ENCODE data around the gene TNK2.
A peak's percentile ranks its signal among the peaks of the same experiment; 100 is the strongest.
"Not testable (repeated sequence)": the region's sequence is repeated elsewhere in the genome, so short reads cannot be mapped to it uniquely, and the experiment has no call there.

TNK2 gene

GRCh38 chr3:195870442-195870841 lies 37.9 kb downstream of the TNK2 start:
- Mint-ChIP-seq H3K4me1 (ENCODE audit: low read depth) (no peaks in the 10 kb centered on the region), H3K9me3 (no peaks in the 10 kb centered on the region), H3K27me3 (ENCODE audit: low read depth) (no peaks in the 10 kb centered on the region), H3K27ac (no peak overlapping the region), H3K4me3 (no peak overlapping the region), H3K36me3 (ENCODE audit: low read depth) (peaks cover 9% of the 10 kb centered on the region)
- DNase-seq (ENCODE audit: low spot score) = no peak

DNA sequence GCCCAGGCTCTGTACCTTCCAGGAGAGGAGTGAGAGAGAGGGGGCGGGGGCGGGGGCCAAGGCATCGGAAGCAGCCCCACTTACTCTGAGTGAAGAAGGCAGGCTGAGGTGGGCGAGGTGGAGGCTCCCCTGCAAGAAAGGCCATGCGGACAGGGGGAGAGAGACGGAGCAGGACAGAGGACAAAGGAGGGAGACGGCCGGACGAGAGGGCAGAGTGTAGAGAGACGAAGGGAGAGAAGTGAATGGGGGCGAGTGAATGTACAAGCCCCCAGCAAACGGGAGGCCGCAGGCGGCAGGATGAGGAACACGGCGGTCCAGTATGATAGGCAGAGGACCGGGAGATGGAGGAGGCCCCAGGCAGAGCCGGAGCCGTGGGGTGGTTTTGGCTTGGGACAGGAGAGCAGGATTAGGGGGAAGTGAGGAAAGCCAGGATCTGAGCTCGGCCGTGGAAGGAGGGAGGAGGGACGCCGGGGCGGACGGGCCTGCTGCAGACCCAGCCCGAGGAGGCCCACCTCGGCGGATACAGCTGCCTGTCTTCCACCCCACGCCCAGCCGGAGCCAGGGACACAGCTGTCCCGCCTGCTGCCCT lies 38.8 kb downstream of the TNK2 start:
- Mint-ChIP-seq H3K27ac (no peak overlapping the region), H3K36me3 (ENCODE audit: low read depth) (peaks cover 9% of the 10 kb centered on the region), H3K9me3 (no peaks in the 10 kb centered on the region), H3K4me3 (no peak overlapping the region), H3K4me1 (ENCODE audit: low read depth) (no peaks in the 10 kb centered on the region), H3K27me3 (ENCODE audit: low read depth) (no peaks in the 10 kb centered on the region)
- no peak for DNase-seq (ENCODE audit: low spot score)

DNA sequence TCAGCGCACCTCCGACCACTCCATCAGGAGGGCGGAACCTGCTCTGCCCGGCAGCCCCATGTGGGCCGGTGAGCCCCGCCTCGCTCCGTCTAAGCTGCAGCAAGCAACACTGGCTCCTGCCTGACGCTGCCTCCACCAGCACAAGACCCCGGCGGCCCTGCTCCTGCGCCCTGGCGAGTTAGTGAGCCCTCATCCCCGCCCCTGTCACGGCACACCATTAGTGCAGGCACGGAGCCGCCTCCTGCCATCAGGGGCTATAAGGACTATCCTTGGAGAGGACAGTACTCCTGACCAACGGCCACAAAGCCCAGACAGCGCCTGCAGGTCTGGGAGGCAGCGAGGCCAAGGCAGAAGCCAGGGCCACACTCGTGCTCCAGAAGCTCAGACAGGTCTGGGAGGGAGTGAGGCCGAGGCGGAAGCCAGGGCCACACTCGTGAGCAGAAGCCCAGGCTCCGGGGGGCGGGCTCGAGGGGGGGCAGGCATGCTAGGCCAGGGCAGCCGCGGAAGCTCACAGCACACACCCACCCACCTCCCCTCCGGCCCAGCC lies 39.4 kb downstream of the TNK2 start:
- Mint-ChIP-seq H3K36me3 (ENCODE audit: low read depth) (peaks cover 14% of the 10 kb centered on the region), H3K4me1 (ENCODE audit: low read depth) (peaks cover 1% of the 10 kb centered on the region), H3K27me3 (ENCODE audit: low read depth) (no peaks in the 10 kb centered on the region), H3K4me3 (no peak overlapping the region), H3K27ac (no peak overlapping the region), H3K9me3 (no peaks in the 10 kb centered on the region)
- no peak for DNase-seq (ENCODE audit: low spot score)

DNA sequence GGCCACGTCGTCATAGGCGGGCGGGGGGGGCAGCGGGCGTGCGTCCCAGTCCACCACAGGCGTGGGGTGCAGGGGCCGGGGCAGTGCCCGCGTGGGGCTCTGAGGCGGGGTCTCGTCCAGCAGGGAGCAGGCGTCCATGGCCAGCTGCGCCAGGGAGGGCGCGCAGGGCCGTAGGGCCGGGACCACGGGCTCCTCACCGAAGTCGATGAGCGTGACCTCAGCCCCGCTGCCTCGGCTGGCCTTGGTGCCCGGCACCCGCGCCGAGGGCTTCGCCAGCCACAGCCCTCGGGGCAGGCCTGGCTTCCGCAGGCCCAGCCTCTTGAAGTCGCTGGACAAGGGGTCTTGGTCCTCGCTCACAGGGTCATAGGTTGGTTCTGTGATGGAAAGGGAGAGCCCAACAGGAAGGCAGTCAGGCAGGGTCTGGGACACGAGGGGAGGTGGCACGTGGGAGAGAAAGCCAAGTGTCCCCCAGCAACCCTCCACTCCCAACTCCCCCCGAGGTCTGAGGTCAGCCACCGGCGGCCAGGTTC lies 40.0 kb downstream of the TNK2 start:
- Mint-ChIP-seq H3K27ac (no peak overlapping the region), H3K9me3 (no peaks in the 10 kb centered on the region), H3K4me1 (ENCODE audit: low read depth) (peaks cover 1% of the 10 kb centered on the region), H3K36me3 (ENCODE audit: low read depth) (peaks cover 14% of the 10 kb centered on the region), H3K27me3 (ENCODE audit: low read depth) (no peaks in the 10 kb centered on the region), H3K4me3 (no peak overlapping the region)
- no peak for DNase-seq (ENCODE audit: low spot score)

- Mint-ChIP-seq H3K27me3 (ENCODE audit: low read depth) (no peaks in the 10 kb centered on the region), H3K27ac (no peak overlapping the region), H3K36me3 (ENCODE audit: low read depth) (peaks cover 15% of the 10 kb centered on the region), H3K9me3 (no peaks in the 10 kb centered on the region), H3K4me3 (no peak overlapping the region), H3K4me1 (ENCODE audit: low read depth) (peaks cover 1% of the 10 kb centered on the region)
- DNase-seq (ENCODE audit: low spot score) = no peak
Observed at GRCh38 chr3:195867631-195868335, 40.6 kb downstream of the TNK2 start.

GRCh38 chr3:195866686-195867511 lies 41.5 kb downstream of the TNK2 start:
- H3K36me3 Mint-ChIP-seq (ENCODE audit: low read depth) = peaks cover 15% of the 10 kb centered on the region
- H3K27ac Mint-ChIP-seq = no peak overlapping the region
- peaks cover 1% of the 10 kb centered on the region for H3K4me1 Mint-ChIP-seq (ENCODE audit: low read depth)

GRCh38 chr3:195865752-195866151 lies 42.6 kb downstream of the TNK2 start:
- DNase-seq (ENCODE audit: low spot score) = no peak
- Mint-ChIP-seq H3K36me3 (ENCODE audit: low read depth) (peaks cover 15% of the 10 kb centered on the region), H3K4me1 (ENCODE audit: low read depth) (peaks cover 1% of the 10 kb centered on the region), H3K27me3 (ENCODE audit: low read depth) (no peaks in the 10 kb centered on the region), H3K27ac (no peak overlapping the region), H3K9me3 (no peaks in the 10 kb centered on the region), H3K4me3 (no peak overlapping the region)

More at GRCh38 chr3:195866686-195867511, 41.5 kb downstream of the TNK2 start:
- Mint-ChIP-seq H3K4me3 (no peak overlapping the region), H3K9me3 (no peaks in the 10 kb centered on the region), H3K27me3 (ENCODE audit: low read depth) (no peaks in the 10 kb centered on the region)
- no peak for DNase-seq (ENCODE audit: low spot score)

GRCh38 chr3:195863121-195864061 lies 45.0 kb downstream of the TNK2 start:
- Mint-ChIP-seq H3K4me1 (ENCODE audit: low read depth) (peaks cover 5% of the 10 kb centered on the region), H3K27me3 (ENCODE audit: low read depth) (no peaks in the 10 kb centered on the region), H3K27ac (no peak overlapping the region), H3K9me3 (no peaks in the 10 kb centered on the region), H3K4me3 (no peak overlapping the region), H3K36me3 (ENCODE audit: low read depth) (peaks cover 11% of the 10 kb centered on the region)
- peak; percentile 65 for DNase-seq (ENCODE audit: low spot score)

GRCh38 chr3:195862318-195862717 lies 46.0 kb downstream of the TNK2 start:
- not testable (repeated sequence) for DNase-seq (ENCODE audit: low spot score); H3K9me3 Mint-ChIP-seq; H3K27ac Mint-ChIP-seq; H3K27me3 Mint-ChIP-seq (ENCODE audit: low read depth); H3K4me3 Mint-ChIP-seq; H3K4me1 Mint-ChIP-seq (ENCODE audit: low read depth)
- H3K36me3 Mint-ChIP-seq (ENCODE audit: low read depth) = peaks cover 11% of the 10 kb centered on the region

DNA sequence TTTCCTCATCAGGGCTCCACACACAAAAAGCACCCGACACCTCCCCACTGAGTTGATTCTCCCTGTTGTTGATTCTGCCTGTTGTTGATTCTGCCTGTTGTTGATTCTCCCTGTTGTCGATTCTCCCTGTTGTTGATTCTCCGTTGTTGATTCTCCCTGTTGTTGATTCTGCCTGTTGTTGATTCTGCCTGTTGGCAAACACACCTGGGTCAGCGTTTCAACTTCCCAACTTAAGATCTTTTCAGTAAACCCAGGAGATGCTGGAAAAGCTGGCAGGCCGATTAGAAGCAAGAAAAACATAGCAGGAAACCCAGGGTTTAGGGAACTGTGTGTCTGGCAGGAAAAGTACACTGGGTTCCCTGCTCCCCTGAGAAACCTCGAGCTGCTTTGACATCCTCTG lies 47.9 kb downstream of the TNK2 start:
- no peak overlapping the region for H3K4me3 Mint-ChIP-seq
- peaks cover 6% of the 10 kb centered on the region for H3K36me3 Mint-ChIP-seq (ENCODE audit: low read depth)
- H3K27ac Mint-ChIP-seq = no peak overlapping the region
- no peaks in the 10 kb centered on the region for H3K27me3 Mint-ChIP-seq (ENCODE audit: low read depth)
- DNase-seq (ENCODE audit: low spot score) = no peak
- H3K9me3 Mint-ChIP-seq = no peaks in the 10 kb centered on the region
- H3K4me1 Mint-ChIP-seq (ENCODE audit: low read depth) = peaks cover 7% of the 10 kb centered on the region

DNA sequence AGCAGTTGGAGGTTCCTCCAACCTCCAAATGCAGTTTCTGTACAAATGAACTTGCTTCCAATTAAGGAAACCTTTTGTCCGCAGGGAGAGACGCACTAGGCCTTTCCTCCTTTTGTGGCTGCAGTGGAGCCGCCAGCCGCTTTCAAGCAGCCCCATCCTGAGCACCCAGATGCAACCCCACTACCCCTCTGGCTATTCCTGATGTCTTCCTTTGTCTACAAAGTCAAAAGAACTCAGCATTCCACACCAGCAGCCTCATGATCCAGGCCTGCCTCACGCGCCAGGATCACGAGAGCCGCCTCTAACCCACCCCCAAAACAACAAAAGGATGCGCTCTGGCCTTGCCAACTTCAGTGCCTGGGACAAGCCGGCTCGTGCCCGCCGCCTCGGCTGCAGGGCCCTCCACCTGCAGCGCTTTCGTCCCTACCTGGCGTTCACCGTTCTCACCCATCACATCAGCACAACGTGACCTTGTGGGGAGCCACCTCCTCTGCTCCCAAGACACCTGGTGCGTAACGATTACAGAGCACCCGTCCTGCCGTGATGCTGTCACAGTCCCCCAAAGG lies 48.4 kb downstream of the TNK2 start:
- DNase-seq (ENCODE audit: low spot score) = no peak
- H3K27me3 Mint-ChIP-seq (ENCODE audit: low read depth) = no peaks in the 10 kb centered on the region
- H3K4me1 Mint-ChIP-seq (ENCODE audit: low read depth) = peaks cover 7% of the 10 kb centered on the region
- no peak overlapping the region for H3K27ac Mint-ChIP-seq
- H3K4me3 Mint-ChIP-seq = peak overlapping the region; percentile 74
- H3K36me3 Mint-ChIP-seq (ENCODE audit: low read depth) = peaks cover 6% of the 10 kb centered on the region
- H3K9me3 Mint-ChIP-seq = no peaks in the 10 kb centered on the region

DNA sequence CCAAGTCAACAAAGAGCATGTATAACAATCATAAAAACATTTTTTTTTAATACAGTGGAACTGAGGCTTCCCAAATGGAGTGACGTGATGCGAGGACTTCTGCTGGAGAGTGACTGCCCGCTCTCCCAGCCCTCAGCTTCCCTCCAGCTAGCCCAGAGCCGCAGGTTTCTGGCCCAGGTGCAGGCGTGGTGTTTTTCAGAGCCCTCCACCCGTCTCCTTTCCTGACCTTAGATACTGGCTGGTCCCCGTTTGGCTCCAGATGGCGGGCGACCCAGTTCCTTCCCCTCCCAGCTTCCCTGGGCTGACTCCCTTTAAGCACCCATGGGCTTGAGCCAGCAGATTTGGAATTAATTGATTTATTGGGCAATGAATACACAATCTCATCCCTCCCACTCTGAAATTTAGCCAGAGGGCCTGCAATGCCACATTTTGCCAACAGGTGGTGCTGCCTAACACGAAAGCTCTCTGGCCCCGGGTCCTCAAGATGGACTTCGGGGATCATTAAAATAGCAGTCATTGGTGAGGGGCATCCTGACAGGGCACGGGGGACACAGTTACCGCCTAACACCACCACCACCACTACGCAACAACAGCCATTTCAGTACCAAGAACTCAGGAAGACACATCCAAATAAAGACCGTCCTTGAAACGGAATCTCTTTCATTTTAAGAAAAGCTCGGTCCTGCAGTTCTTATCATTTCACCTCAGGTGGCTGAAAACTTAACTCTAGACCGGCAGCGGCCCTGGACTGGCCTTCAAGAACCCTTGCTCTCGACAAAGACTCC lies 49.1 kb downstream of the TNK2 start:
- Mint-ChIP-seq H3K9me3 (no peaks in the 10 kb centered on the region), H3K4me1 (ENCODE audit: low read depth) (peaks cover 6% of the 10 kb centered on the region), H3K36me3 (ENCODE audit: low read depth) (peaks cover 4% of the 10 kb centered on the region), H3K4me3 (peak overlapping the region; percentile 74), H3K27ac (peak overlapping the region; percentile 58), H3K27me3 (ENCODE audit: low read depth) (no peaks in the 10 kb centered on the region)
- DNase-seq (ENCODE audit: low spot score) = peak; percentile 66

Data from T-helper 2 cell treated with Interferon-gamma antibody and Interleukin-4, amounts not matched to agents 5 μg/mL and 100 μg/mL, for 36 hours (primary cell).